ENCODE results near the gene TCF7L1. TPM values are rescaled to one million over a fixed set of nuclear protein-coding genes. Genes with fewer than 3 reads are reported as not detected.
"Not testable (repeated sequence)": the region's sequence is repeated elsewhere in the genome, so short reads cannot be mapped to it uniquely, and the experiment has no call there.

Gene TCF7L1
- total RNA-seq, 4 donors from 2014 or later, result 2.1 to 14.0 (median 3.9) TPM

DNA sequence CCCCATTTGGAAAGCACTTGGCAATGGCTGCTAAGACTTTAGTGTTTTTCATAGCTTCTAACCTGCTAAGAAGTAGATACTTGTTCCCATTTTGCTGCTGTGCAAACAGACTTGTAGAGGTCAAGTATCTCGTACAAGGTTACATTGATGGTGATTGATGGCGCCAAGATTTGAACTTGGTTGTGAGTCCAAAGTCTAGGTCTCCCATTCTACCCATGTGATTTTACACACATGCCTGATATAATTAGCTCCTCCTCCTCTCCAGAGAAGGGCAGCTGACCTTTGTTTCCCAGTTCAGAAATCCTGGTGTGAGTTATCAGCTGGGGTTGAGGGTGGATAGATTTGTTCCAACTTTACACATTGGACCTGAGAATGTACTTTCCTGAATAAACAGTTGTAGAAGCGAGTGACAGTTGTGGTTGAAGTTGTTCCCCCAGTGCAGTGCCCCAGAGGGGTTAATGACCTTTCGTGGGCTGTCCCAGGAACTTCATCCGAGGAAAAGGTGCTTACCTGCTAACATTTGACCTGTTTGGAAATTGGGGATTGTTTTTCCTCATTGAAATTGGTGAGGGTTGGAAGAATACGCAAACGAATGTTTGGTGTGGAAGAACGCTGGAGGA lies 10.4 kb downstream of the TCF7L1 start:
- ATAC-seq (ENCODE audit: low FRiP score) (no peak), DNase-seq (ENCODE audit: low spot score) (no peak)
- TF ChIP-seq, protein P1, sequence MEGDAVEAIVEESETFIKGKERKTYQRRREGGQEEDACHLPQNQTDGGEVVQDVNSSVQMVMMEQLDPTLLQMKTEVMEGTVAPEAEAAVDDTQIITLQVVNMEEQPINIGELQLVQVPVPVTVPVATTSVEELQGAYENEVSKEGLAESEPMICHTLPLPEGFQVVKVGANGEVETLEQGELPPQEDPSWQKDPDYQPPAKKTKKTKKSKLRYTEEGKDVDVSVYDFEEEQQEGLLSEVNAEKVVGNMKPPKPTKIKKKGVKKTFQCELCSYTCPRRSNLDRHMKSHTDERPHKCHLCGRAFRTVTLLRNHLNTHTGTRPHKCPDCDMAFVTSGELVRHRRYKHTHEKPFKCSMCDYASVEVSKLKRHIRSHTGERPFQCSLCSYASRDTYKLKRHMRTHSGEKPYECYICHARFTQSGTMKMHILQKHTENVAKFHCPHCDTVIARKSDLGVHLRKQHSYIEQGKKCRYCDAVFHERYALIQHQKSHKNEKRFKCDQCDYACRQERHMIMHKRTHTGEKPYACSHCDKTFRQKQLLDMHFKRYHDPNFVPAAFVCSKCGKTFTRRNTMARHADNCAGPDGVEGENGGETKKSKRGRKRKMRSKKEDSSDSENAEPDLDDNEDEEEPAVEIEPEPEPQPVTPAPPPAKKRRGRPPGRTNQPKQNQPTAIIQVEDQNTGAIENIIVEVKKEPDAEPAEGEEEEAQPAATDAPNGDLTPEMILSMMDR (IDR thresholded peaks at IDR 0.05), result no peak

DNA sequence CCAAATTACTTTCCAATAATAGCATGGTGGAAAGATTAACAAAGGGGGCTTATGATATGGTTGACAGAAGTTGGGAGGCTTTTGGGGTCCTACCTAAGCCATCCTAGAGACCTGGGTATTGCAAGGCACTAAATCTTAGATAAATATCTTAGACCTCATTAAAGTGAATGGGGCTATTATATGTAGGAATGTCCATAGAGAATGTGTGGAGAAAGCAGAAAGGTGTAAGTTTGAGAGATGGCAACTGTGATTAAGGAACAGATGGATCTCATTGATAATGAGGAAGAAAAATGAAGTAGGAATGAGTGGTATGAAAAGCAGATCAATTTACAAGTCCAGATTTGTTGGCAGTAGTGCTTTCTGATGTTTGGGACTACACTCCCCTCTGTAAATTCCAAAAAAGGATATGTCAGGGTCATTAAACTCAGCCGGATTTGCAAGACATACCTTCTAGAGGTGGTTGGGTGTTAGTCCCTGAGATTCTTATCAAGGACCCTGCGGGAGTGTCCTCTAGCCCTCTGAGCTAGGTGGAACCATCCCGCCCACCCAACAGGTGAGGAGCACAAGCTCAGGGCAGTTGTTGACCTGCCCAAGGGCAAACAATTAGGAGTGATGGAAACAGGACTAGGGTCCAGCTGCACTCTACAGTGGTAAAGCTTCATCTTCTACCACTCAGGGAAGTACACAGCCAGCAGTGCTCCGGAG lies 12.1 kb downstream of the TCF7L1 start:
- TF ChIP-seq, protein P1 (IDR thresholded peaks at IDR 0.05), result no peak
- ATAC-seq (ENCODE audit: low FRiP score) (no peak), DNase-seq (ENCODE audit: low spot score) (no peak)

DNA sequence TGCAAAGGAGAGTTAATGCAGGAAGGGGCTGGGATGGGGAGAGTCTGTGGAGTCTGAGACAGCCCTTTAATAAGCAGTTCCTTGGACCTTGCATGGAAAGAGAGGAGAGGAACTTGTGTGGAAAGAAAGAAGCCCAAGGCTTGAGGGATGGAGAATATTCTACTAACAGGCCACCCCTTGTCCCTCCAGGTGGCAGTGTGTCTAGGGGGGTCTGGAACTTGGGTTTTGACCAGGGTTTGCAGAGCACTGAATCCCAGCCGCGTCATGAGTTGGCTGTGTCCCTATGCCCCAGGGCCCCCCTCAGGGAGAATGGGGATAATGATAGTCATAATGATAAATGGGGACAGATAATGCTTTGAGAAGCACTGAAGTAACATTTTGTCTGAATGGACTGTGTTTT lies 15.0 kb downstream of the TCF7L1 start:
- no peak for ATAC-seq (ENCODE audit: low FRiP score)
- TF ChIP-seq, protein P1 (IDR thresholded peaks at IDR 0.05), result no peak

DNA sequence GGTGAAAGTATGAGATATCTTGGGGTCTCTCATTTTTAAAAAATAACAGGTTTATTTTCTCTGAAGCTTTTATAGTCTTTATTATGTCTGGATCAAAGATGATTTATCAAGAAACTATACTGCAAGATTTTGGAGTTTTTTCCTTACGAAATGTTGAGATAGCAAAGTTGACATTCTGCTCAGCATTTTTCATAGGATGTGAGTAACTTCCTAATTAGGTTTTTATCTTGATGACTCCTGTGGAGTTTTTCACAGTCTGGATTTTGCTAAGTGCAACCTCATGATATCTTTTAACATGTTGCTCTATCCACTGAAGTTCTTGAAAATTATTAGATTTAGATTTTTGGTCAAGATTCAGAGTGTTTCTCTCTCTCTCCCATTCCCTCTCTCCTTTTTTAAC lies 17.8 kb downstream of the TCF7L1 start:
- TF ChIP-seq, protein P1 (IDR thresholded peaks at IDR 0.05), result no peak
- no peak for ATAC-seq (ENCODE audit: low FRiP score)
- no peak for DNase-seq (ENCODE audit: low spot score)

More for the DNA sequence above, 15.0 kb downstream of the TCF7L1 start:
- DNase-seq (ENCODE audit: low spot score), result no peak

DNA sequence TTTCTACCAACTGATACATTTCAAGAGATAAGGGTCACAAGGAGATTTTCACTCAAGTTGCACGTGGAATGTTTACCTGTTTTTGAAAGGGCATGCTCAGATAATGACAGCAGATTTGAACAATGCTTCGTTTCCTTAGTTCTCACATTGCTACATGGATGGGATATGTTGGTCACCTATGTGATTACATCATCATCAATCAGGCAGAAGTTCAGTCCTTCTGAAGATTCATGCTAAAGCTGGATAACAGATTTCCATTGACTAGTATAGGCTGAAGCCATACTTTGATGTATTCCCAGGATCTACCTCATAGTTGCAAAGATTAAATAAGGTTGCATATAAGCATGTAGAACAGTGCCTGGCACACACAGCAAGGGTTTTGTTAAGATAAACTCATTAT lies 19.7 kb downstream of the TCF7L1 start:
- TF ChIP-seq, protein P1 (IDR thresholded peaks at IDR 0.05), result no peak
- no peak for ATAC-seq (ENCODE audit: low FRiP score)
- no peak for DNase-seq (ENCODE audit: low spot score)

DNA sequence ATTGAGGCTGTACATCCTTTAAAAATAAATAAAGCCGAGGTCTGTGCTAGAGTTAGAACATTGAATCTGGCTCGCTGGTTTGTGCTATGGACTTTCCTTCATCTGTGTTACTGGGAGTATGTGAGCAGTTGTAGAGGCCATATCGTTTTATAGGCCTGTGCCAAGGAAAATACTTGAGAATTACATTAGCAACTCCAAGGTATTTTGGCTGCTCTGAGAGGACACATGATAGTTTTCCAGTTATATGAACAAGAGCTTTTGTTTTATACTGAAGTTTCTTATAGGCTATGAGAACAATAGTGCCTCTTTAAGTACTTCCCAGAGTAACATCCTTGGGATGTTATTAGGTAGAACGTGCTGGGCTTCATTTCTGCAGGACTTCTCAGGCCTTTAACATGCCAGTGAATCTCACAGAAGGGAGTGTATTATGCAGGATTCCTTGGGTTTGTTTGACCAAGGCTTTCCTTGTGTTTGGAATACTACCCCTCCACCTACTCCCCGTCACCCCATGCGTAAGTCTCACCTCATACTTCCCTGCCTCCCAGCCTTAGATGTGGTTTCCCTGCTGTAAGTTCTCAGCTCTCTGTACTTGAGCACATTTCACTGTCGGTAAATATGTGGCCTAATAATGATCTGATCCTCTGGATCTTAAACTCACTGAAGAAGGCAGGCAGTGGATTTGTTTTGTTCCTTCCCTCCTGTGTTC lies 21.0 kb downstream of the TCF7L1 start:
- ATAC-seq (ENCODE audit: low FRiP score), result no peak
- DNase-seq (ENCODE audit: low spot score), result no peak
- TF ChIP-seq, protein P1 (IDR thresholded peaks at IDR 0.05), result no peak

DNA sequence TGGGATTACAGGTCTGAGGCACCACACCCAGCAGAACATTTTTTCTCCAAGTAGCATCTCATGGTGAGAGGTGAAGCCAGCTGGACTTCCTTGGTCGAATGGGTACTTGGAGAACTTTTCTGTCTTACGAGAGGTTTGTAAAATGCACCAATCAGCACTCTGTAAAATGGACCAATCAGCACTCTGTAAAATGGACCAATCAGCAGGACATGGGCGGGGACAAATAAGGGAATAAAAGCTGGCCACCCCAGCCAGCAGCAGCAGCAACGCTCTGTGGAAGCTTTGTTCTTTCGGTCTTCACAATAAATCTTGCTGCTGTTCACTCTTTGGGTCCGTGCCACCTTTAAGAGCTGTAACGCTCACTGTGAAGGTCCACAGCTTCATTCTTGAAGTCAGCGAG lies 21.9 kb downstream of the TCF7L1 start:
- ATAC-seq (ENCODE audit: low FRiP score); DNase-seq (ENCODE audit: low spot score): not testable (repeated sequence)
